SK-N-SH (cell line): ENCODE measurements around the gene FAM168A. TPM values are rescaled to one million over a fixed set of nuclear protein-coding genes. Genes with fewer than 3 reads are reported as not detected.

Experiments used
- CTCF ChIA-PET: fragments of 300-600, 350-600 bp; formaldehyde crosslinking; extraction: SDS; loops from one replicate; lab custom pipeline; 2021; lab: Yijun Ruan, JAX
- POLR2A ChIA-PET: fragments of 350-600 bp; sonication (Branson Sonifier 250); formaldehyde crosslinking; extraction: SDS; loops from one replicate; lab custom pipeline; 2020; ENCODE audit warnings: antibody characterized with exemption, inconsistent platforms; lab: Yijun Ruan, JAX
- DNase-seq: peaks from one replicate; pipeline ENCODE4 v3.0.0; 2012
- H2AFZ ChIP-seq: fragments of 200-600 bp; sonication (generic); 2 replicates; pipeline ENCODE4 v1.8.1; 2016; ENCODE audit warnings: antibody characterized with exemption, mild to moderate bottlenecking, low read depth
- H3F3A ChIP-seq: fragments of 200-600 bp; sonication (generic); replicated peaks from 2 replicates; pipeline ENCODE3; 2016; ENCODE audit warnings: antibody characterized with exemption, mild to moderate bottlenecking; ENCODE audit not compliant: insufficient read depth
- H3K27ac ChIP-seq, 2 experiments: fragments of 200-500 bp in 1 of 2; fragments of 200-600 bp in 1 of 2; sonication (Bioruptor generic) in 1 of 2; sonication (generic), shearing (Covaris generic) in 1 of 2; 2 replicates each; pipeline versions ENCODE4 v1.5.1 to v1.6.1; 2014 to 2016; ENCODE audit warnings: low read depth in 2 of 2, inconsistent platforms in 1 of 2, low read length in 1 of 2, mild to moderate bottlenecking in 1 of 2, mixed read lengths in 1 of 2
- H3K27me3 ChIP-seq: fragments of 200-600 bp; sonication (generic), shearing (Covaris generic); 2 replicates; pipeline ENCODE4 v1.6.1; 2016; ENCODE audit warnings: mixed run types; ENCODE audit not compliant: insufficient read depth
- H3K36me3 ChIP-seq, 2 experiments: fragments of 200-500 bp in 1 of 2; fragments of 200-600 bp in 1 of 2; sonication (Bioruptor generic) in 1 of 2; sonication (generic) in 1 of 2; replicated peaks in 1 of 2; 2 replicates each; pipeline versions ENCODE3 to v1.5.1; 2014 to 2016; ENCODE audit warnings: low read length in 1 of 2, mild to moderate bottlenecking in 1 of 2; ENCODE audit not compliant: insufficient read depth in 2 of 2, control insufficient read depth in 1 of 2
- H3K4me1 ChIP-seq, 2 experiments: fragments of 200-500 bp in 1 of 2; fragments of 200-600 bp in 1 of 2; sonication (Bioruptor generic) in 1 of 2; sonication (generic), shearing (Covaris generic) in 1 of 2; 2 replicates each; pipeline versions ENCODE4 v1.5.1 to v1.6.1; 2014 to 2016; ENCODE audit warnings: low read depth in 1 of 2, low read length in 1 of 2, mixed run types in 1 of 2; ENCODE audit not compliant: insufficient read depth in 2 of 2, control insufficient read depth in 1 of 2
- H3K4me2 ChIP-seq: fragments of 200-600 bp; sonication (generic), shearing (Covaris generic); 2 replicates; pipeline ENCODE4 v1.6.1; 2017; ENCODE audit warnings: mixed run types
- H3K4me3 ChIP-seq, 2 experiments: fragments of 200-500 bp in 1 of 2; fragments of 200-600 bp in 1 of 2; sonication (Bioruptor generic) in 1 of 2; sonication (generic), shearing (Covaris generic) in 1 of 2; 2 replicates each; pipeline versions ENCODE4 v1.5.1 to v1.8.1; 2014 to 2016; ENCODE audit warnings: low read depth in 2 of 2, inconsistent platforms in 1 of 2, low read length in 1 of 2, mild to moderate bottlenecking in 1 of 2, mixed read lengths in 1 of 2, moderate library complexity in 1 of 2
- H3K79me2 ChIP-seq: fragments of 200-600 bp; sonication (generic); 2 replicates; pipeline ENCODE4 v1.8.1; 2017; ENCODE audit warnings: mild to moderate bottlenecking; ENCODE audit not compliant: insufficient read depth
- H3K9ac ChIP-seq: fragments of 200-600 bp; sonication (generic); 2 replicates; pipeline ENCODE4 v1.6.1; 2017; ENCODE audit warnings: mixed run types
- H3K9me2 ChIP-seq: fragments of 200-600 bp; sonication (generic); 2 replicates; pipeline ENCODE4 v1.6.1; 2017; ENCODE audit warnings: mixed run types
- H3K9me3 ChIP-seq: fragments of 200-600 bp; sonication (generic); 2 replicates; pipeline ENCODE4 v1.6.1; 2017; ENCODE audit warnings: mixed run types, mild to moderate bottlenecking, moderate library complexity
- H4K20me1 ChIP-seq: fragments of 200-600 bp; sonication (generic); 2 replicates; pipeline ENCODE4 v1.6.1; 2017; ENCODE audit warnings: mild to moderate bottlenecking, mixed run types; ENCODE audit not compliant: insufficient read depth
- CTCF ChIP-seq: fragments of 200-600 bp; sonication (generic); IDR thresholded peaks from 2 replicates; pipeline ENCODE4 v1.6.1; 2017; ENCODE audit warnings: antibody characterized with exemption, mild to moderate bottlenecking, moderate library complexity
- EZH2phosphoT487 ChIP-seq: fragments of 200-600 bp; sonication (generic); IDR thresholded peaks from 2 replicates; pipeline ENCODE4 v1.6.1; 2017; ENCODE audit warnings: low read depth, mixed run types, mild to moderate bottlenecking, antibody characterized with exemption, moderate library complexity, borderline replicate concordance
- FOSL2 ChIP-seq: IDR thresholded peaks from 2 replicates; pipeline ENCODE4 v1.4.0; 2012; ENCODE audit warnings: low read depth, mild to moderate bottlenecking, moderate library complexity, borderline replicate concordance
- JUND ChIP-seq: IDR thresholded peaks from 2 replicates; pipeline ENCODE4 v1.4.0; 2012
- MAX ChIP-seq: IDR thresholded peaks from 2 replicates; pipeline ENCODE4 v1.4.0; 2012; ENCODE audit warnings: low read depth
- MXI1 ChIP-seq: IDR thresholded peaks from 2 replicates; pipeline ENCODE4 v1.6.1; 2012; ENCODE audit warnings: mild to moderate bottlenecking, low read depth, low read length, improper control_type of control experiment
- NRF1 ChIP-seq: IDR thresholded peaks from 2 replicates; pipeline ENCODE4 v1.6.1; 2012; ENCODE audit warnings: low read depth, mild to moderate bottlenecking, low read length
- PBX3 ChIP-seq: IDR thresholded peaks from 2 replicates; pipeline ENCODE4; 2012
- RCOR1 ChIP-seq: fragments of 150-350 bp; IDR thresholded peaks from 2 replicates; pipeline ENCODE4 v1.6.1; 2017; ENCODE audit warnings: antibody characterized with exemption, low read length
- REST ChIP-seq: IDR thresholded peaks from 2 replicates; pipeline ENCODE4 v1.6.1; 2012; ENCODE audit warnings: mild to moderate bottlenecking, low read depth, low read length, moderate library complexity
- RXRA ChIP-seq: IDR thresholded peaks from 2 replicates; pipeline ENCODE4 v1.4.0; 2012; ENCODE audit warnings: low read depth, mild to moderate bottlenecking, borderline replicate concordance
- SIN3A ChIP-seq: IDR thresholded peaks from 2 replicates; pipeline ENCODE4 v1.6.1; 2012; ENCODE audit warnings: low read depth, mild to moderate bottlenecking, low read length, moderate library complexity, borderline replicate concordance
- SMC3 ChIP-seq: IDR thresholded peaks from 2 replicates; pipeline ENCODE4 v1.6.1; 2012; ENCODE audit warnings: low read depth, low read length, improper control_type of control experiment
- TCF12 ChIP-seq: IDR thresholded peaks from 2 replicates; pipeline ENCODE4 v1.4.0; 2012
- USF1 ChIP-seq: IDR thresholded peaks from 2 replicates; pipeline ENCODE4 v1.4.0; 2012; ENCODE audit warnings: low read depth, borderline replicate concordance
- ZBTB33 ChIP-seq: IDR thresholded peaks from 2 replicates; pipeline ENCODE4 v1.4.0; 2012; ENCODE audit warnings: low read depth, borderline replicate concordance
- WGBS: methylation state at CpG from one replicate; pipeline ENCODE4 v1.1.6; 2017; ENCODE audit warnings: low lambda C conversion rate; 5-methylcytosine and 5-hydroxymethylcytosine counted together
- polyA plus RNA-seq, 3 experiments: library from polyadenylated mRNA; depleted of rRNA; stranded (reverse); fragments of >200 nt; gene quantifications; 2 replicates each; pipeline ENCODE4 v1.2.3, GENCODE V29; 2012

The FAM168A gene
- polyA plus RNA-seq, 1 of the 3 experiments (the other 2 are of a cell fraction): 17.8 TPM

- Histone ChIP-seq H3K27ac (no peak overlapping the region), H3F3A (no peaks in the 10 kb centered on the region), H3K4me3 (no peak overlapping the region; a peak in 1 of 4 replicates), H4K20me1 (no peaks in the 10 kb centered on the region), H3K9me2 (no peaks in the 10 kb centered on the region), H3K9me3 (no peaks in the 10 kb centered on the region), H3K36me3 (no peaks in the 10 kb centered on the region), H3K4me1 (peaks cover 7 to 24% of the 10 kb centered on the region in 2 experiments; a peak in 3 of 4 replicates)
- DNase-seq: no peak
- WGBS: 97% methylated on average over 4 of the region's 4 CpGs
- CTCF ChIA-PET: interaction anchor here (1.9 kb wide), 1 partner anchor 14 kb away, joined by 5 read pairs; no protein-coding TSS in a partner anchor
- TF ChIP-seq NRF1: no peak
- no peak for TF ChIP-seq SIN3A
- no peak for TF ChIP-seq EZH2phosphoT487
- no peak for TF ChIP-seq TCF12
- TF ChIP-seq, all 33 proteins: peak for 0
- no peak overlapping the region for H3K4me2 ChIP-seq
- no peak overlapping the region for H2AFZ ChIP-seq
- POLR2A ChIA-PET: no interaction called here
- peaks cover 22% of the 10 kb centered on the region for H3K79me2 ChIP-seq
- H3K27me3 ChIP-seq: no peaks in the 10 kb centered on the region
- no peak overlapping the region for H3K9ac ChIP-seq
These were observed 67.8 kb downstream of the FAM168A start for GRCh38 chr11:73530109-73530508.

- Histone ChIP-seq H3K79me2 (peaks cover 22% of the 10 kb centered on the region), H3K4me2 (no peak overlapping the region), H3K9me2 (no peaks in the 10 kb centered on the region), H3K9ac (no peak overlapping the region), H3K4me3 (no peak overlapping the region), H4K20me1 (no peaks in the 10 kb centered on the region), H3K27me3 (no peaks in the 10 kb centered on the region), H3K9me3 (no peaks in the 10 kb centered on the region), H3K27ac (no peak overlapping the region), H3K36me3 (no peaks in the 10 kb centered on the region), H2AFZ (no peak overlapping the region), H3F3A (no peaks in the 10 kb centered on the region), H3K4me1 (peaks cover 7 to 24% of the 10 kb centered on the region in 2 experiments; a peak in 3 of 4 replicates)
- no peak for DNase-seq
- ChIA-PET CTCF (interaction anchor here (1.9 kb wide), 1 partner anchor 13 kb away, joined by 5 read pairs; no protein-coding TSS in a partner anchor), POLR2A (interaction anchor here (0.6 kb wide), 1 partner anchor 16 kb away, joined by 3 read pairs; no protein-coding TSS in a partner anchor)
- TF ChIP-seq PBX3: no peak
- no peak for TF ChIP-seq SMC3
- TF ChIP-seq TCF12: no peak
- no peak for TF ChIP-seq ZBTB33
- no peak for TF ChIP-seq USF1
- no peak for TF ChIP-seq MAX
- no peak for TF ChIP-seq FOSL2
- TF ChIP-seq JUND: no peak
- TF ChIP-seq CTCF: no peak
- no peak for TF ChIP-seq RXRA
- no peak for TF ChIP-seq REST
- no peak for TF ChIP-seq MXI1
- TF ChIP-seq EZH2phosphoT487: no peak
- no peak for TF ChIP-seq RCOR1
- TF ChIP-seq NRF1: no peak
These were observed 68.7 kb downstream of the FAM168A start for GRCh38 chr11:73529204-73529530.
